Endothelial cell of umbilical vein (primary cell): Measurements from ENCODE around the gene ACBD6.

Experiments
- CTCF ChIP-seq, 2 donors: IDR thresholded peaks; 1 replicate in 1 of 2; 2 replicates in 1 of 2; pipeline ENCODE4 v1.5.1; 2011; ENCODE audit warnings: low read length in 2 of 2, mild to moderate bottlenecking in 2 of 2, moderate library complexity in 2 of 2, control low read depth in 1 of 2, inconsistent platforms in 1 of 2, low read depth in 1 of 2; ENCODE audit not compliant: insufficient read depth in 1 of 2; ENCODE audit errors: extremely low read depth in 1 of 2
- EZH2 ChIP-seq: IDR thresholded peaks from 2 replicates; pipeline ENCODE4 v1.6.1; 2012; ENCODE audit warnings: borderline replicate concordance, low read depth, mild to moderate bottlenecking, moderate library complexity, low read length, inconsistent platforms; ENCODE audit not compliant: severe bottlenecking
- FOS ChIP-seq: IDR thresholded peaks from 2 replicates; pipeline ENCODE4 v1.6.1; 2011; ENCODE audit warnings: mild to moderate bottlenecking, low read length, moderate library complexity, borderline replicate concordance; ENCODE audit not compliant: insufficient read depth
- GATA2 ChIP-seq: IDR thresholded peaks from 2 replicates; pipeline ENCODE4 v1.7.0; 2011; ENCODE audit warnings: low read depth, mild to moderate bottlenecking, moderate library complexity, mixed read lengths, low read length; ENCODE audit not compliant: insufficient read length, insufficient read depth
- JUN ChIP-seq: IDR thresholded peaks from 2 replicates; pipeline ENCODE4 v1.6.1; 2011; ENCODE audit warnings: borderline replicate concordance, low read depth; ENCODE audit not compliant: insufficient read length, insufficient read depth
- MAX ChIP-seq: IDR thresholded peaks from 2 replicates; pipeline ENCODE4 v1.6.1; 2011; ENCODE audit not compliant: insufficient read depth, insufficient read length
- MYC ChIP-seq: IDR thresholded peaks from one replicate; pipeline ENCODE4 v1.6.1; 2011; ENCODE audit warnings: mild to moderate bottlenecking, low read depth, low read length
- POLR2A ChIP-seq: IDR thresholded peaks from 2 replicates; pipeline ENCODE4 v1.6.1; 2012; ENCODE audit warnings: low read depth, mild to moderate bottlenecking, control low read depth, low read length
- POLR2AphosphoS5 ChIP-seq: IDR thresholded peaks from 2 replicates; pipeline ENCODE4 v1.6.1; 2012; ENCODE audit warnings: low read depth, mild to moderate bottlenecking, control low read depth, low read length, moderate library complexity; ENCODE audit not compliant: insufficient read depth

- TF ChIP-seq CTCF (IDR thresholded peaks at IDR 0.05; ENCODE audit: extremely low read depth in 1 of 2, insufficient read depth in 1 of 2, low read depth in 1 of 2, low read length in 2 of 2) (no peak), POLR2AphosphoS5 (no peak), EZH2 (no peak), MYC (no peak), POLR2A (no peak), JUN (no peak), MAX (no peak), FOS (no peak), GATA2 (no peak)
These were observed 255.3 kb downstream of the ACBD6 start for GRCh38 chr1:180247061-180247460.
